GM21529 (cell line): Measurements from ENCODE around the gene PHC3.
A peak's percentile ranks its signal among the peaks of the same experiment; 100 is the strongest.

ENCODE experiments used
- ATAC-seq: cut with Tn5 transposase; IDR thresholded peaks from one replicate; pipeline ENCODE4 v1.9.1; 2021; ENCODE audit not compliant: unreplicated experiment

The PHC3 gene

DNA sequence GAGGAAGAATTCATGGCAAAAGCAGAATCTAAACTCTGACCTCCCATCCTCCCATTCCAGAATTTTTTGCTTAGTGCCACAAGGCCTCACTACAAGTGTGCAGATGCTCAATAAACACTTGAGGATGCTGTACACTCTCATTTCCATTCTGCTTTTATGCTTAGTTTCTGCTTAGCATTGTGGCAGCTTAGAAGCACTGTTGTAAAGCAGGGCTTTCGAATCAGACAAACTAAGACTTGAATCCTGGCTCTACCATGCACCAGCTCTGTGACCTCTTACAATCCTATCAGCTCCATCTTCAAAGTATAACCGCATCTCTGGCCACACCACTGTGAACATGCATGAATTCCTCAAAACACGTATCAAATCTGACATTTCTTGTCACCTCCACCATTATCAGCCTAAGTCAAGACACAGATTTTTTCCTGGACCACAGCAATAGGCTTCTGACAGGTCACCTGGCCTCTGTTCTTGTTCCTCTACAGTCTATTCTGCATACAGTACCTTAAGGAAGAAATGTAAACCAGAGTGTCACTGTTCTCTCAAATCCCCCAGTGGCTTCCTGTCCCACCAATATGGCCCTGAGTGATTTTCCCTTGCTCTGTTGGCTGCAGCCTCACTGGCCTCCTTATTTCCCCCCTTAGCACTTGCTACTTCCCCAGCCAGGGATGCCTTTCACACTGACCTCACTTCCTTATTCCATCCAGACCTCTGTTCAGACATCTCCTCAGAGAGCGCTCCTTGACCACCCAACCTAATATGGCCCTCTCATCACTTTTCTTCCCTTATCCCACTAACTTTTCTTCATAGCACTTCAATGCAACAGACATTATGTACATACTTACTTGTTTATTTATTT lies 8.1 kb upstream of the PHC3 start:
- ATAC-seq, result peak; percentile 14

DNA sequence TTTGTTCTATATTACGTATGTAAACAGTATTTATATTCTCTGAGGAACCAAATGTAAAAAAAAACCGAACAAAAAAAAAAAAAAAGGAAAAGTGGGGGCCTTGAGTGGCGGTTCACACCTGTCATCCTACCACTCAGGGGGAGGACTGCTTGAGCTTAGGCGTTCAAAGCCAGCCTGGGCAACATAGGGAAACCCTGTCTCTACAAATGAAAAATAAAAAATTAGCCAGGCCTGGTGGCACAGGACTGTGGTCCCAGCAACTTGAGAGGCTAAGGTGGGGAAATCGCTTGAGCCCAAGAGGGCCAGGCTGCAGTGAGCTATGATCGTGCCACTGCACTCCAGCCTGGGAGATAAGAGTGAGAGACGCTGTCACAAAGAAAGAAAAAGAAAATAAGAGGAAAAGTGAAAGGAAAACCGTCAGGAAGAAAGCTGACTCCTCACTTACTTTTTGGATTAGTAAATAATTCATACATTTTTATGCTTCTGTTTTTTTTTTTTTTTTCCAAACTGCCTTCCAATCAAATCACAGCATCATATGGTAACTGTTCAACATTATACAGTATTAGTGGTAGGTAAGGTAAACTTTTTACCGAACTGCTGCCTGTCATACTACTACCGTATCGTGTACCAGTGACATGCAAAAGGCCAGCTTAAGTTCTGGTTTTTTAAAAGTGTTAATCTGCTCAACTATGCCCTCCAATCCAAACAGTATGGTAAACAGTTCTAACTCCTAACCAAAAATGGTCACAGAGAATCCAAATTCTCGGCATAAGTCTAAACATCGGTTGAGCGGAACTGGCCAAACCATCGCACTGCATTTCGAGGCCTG lies 1.2 kb downstream of the PHC3 start:
- ATAC-seq, result peak; percentile 29

DNA sequence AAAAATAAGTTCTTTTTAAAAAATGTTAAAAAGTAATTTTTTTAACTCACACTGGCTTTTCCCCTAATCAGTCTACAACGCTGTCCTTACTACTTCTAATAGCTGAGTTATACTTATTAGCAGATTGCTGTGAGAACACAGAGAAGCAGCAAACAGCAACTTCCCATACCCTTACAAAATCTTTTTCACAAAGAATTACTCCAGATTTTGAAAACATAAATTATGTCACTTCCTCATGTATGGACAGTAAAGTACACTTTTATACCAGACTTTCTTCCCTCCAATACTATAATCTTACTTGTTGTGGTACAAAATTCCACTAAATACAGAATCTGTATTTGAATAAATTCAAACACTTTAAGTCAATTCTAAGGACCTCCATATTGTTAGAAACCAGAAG lies 2.1 kb downstream of the PHC3 start:
- no peak for ATAC-seq

DNA sequence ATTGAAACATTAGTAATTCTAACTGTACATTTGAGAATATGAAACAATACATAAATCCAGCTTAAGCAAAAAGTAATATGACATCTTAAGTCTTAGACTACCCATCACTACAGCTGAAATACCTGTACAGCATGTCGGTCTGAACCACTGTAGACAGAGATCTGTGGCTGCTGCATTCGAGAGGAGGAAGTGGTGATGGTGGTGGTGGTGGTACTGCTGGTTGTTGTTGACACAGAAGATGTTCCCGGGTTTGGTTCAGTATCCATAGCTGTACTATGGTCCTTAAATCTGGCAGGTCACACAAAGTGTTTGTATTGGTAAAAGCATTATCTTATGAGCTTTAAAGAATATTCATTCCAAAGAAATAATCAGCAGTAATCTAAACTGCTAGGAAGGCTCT lies 2.9 kb downstream of the PHC3 start:
- ATAC-seq, result no peak

DNA sequence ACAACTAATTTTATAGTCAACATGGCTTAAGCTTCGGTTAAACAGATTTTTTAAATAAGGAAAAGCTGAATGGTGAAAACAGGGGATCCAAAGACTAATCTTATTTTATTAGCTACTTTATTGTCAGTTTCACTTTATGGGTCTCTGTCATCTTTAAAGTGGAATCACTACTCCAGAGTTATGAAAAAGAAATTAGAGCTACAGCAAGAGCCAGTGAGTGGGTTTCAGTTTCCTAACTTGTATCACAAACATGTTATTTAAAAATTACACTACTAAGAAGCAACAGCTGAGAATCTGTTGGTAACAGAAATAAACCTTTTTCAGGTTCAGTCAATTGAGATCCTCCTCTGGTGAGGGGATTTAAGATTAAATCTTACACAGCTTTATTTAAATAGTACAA lies 10.0 kb downstream of the PHC3 start:
- ATAC-seq, result peak; percentile 87

DNA sequence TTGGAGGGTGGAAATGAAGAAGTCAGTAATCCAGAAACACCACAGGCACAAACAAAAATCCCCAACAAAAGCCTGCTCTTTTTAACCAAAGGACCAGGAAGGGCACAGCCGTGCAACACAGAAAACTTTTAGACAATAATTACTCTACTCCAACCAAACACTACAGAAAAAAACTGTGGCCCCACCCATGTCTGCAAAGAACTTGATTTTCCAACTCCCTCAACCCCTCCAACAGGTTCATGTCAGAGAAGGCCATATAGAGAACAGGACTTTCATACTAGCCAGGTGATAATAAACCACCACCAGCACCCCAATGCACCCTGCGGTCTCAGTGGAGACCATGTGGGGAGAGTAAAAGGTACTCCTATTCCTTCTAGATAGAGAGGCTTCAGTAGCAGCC lies 16.8 kb downstream of the PHC3 start:
- ATAC-seq, result no peak

DNA sequence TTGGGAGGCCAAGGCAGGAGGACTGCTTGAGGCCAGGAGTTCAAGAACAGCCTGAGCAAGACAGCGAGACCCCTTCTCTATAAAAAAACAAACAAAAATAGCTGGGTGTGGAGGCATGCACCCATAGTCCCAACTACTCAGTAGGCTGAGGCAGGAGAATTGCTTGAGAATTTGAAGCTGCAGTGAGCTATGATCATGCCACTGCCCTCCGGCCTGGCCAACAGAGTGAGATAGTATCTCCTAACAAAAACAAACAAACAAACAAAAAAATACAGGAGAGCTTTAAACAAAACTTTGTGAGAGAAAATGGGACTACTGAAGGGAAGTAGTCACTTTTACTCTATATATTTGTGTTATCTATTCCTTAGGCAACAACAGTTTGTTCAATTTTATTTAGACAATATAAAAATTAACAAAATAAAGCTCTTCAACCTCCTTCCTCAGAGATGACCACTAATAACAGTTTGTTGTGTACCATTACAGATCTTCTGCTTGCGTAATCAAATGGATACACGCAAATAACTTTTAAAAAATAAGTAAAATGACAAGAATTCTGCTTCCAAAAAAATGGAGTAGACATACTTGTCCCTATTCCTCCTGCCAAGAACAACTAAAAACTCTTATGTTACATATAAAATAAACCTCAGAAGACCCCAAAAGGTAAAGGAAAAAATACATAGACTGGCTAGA lies 17.4 kb downstream of the PHC3 start:
- no peak for ATAC-seq

DNA sequence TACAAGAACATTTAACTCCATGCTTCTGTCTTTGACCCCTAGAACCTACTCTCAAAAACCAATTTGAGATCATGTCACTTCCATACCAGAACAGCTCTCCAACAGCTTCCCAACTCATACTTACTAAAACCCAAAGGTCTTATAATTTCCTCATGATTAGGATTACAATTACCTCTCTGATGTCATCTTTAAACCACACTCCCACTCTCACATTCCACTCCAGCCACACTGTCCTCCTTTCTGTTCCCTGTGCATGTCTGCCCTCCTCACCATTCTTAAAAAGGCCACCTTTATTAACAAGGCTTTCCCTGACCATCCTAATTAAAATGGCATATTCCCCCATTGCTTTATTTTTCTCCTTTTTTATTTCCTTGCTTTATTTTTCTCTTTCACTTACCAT lies 18.9 kb downstream of the PHC3 start:
- no peak for ATAC-seq

DNA sequence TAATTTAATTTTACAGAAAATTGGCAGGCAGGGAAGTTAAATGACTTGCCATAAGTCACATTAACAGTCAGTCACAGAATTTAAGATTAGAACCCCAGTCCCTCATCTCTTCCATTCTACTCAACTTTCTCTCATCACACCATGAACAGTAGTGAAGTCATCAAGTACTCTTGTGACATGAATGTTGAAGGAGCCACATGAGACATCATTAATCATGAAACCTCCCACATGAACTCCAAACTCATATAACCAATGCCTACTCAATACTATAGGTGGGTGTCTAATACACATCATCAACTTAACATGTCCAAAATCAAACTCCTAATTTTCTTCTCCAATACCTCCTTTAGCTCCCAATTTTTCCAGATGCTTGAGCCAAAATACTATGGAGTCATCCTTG lies 19.5 kb downstream of the PHC3 start:
- no peak for ATAC-seq

DNA sequence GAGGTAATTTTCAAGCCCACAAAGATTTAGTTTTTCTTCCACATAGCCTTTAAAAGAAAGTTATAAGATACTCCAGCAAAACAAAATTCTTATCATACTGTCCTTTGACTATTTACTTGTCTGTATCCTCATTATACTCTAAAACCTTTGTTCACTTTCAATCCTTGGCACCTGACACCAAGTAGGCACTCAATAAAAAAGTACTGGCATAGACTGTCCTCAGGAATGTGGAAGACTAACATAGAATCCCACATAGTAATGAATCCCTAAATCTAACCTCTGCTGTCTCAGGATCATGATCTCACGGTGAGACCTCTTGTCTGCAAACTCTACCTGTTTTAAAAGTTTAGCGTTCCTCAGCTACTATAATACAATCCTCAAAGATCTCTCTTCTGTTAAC lies 21.6 kb downstream of the PHC3 start:
- ATAC-seq, result no peak

DNA sequence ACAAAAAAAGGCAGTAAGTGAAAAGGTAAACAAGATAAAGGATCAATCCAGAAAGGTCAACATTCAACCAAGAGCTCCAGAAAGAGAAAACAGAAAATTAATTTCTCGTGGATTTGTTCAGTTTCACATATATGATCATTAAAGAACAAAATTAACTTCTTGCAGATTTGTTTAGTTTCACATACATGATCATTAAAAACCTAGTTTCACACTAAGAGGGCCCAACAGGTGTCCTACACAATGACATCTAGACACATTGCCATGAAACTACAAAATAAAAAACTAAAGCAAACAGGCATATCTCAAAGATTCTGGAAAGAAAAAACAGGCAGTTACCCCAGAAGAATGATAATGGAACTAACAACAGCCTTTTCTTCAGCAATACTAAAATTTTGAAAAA lies 22.1 kb downstream of the PHC3 start:
- ATAC-seq, result no peak

DNA sequence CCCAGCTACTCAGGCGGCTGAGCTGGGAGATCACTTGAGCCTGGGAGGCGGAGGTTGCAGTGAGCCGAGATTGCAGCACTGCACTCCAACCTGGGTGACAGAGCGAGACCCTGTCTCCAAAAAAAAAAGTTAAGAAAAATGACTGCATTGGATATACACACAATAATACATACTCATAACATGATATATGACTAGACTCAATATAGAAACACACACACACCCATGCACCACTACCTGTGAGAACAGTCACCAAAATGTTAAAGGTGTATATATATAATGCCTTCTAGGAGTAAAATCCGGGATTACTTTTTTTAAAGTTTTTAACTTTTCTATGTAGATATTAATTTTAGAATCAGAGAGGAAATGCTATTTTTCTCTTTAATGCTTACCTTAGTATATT lies 25.9 kb downstream of the PHC3 start:
- ATAC-seq, result no peak

DNA sequence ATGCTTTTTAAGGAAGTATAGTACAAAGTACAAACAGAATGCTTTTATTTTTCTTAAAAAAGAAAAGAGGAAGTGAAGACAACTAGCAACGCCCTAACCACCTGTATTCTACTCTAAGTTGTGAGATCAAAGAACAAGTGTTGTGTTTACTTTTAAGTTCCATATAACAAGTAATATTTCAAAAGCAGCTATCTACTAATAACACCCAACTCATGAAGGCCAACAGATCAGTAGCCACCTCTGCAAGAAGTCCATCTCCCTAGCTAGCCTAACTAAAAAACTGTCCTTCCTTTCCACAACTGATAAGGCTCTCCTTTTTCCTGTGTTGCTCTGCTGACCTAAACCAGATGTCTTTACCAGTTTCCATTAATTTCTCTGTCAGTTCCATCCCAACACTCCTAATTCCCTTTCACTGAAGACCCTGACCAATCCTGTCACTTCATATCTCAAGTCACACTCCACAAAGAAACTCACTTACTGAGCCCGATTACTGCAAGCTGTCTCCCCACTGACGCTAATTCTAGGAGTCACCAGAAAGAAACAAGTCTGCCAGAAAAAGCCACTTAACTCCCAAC lies 26.9 kb downstream of the PHC3 start:
- peak; percentile 93 for ATAC-seq

DNA sequence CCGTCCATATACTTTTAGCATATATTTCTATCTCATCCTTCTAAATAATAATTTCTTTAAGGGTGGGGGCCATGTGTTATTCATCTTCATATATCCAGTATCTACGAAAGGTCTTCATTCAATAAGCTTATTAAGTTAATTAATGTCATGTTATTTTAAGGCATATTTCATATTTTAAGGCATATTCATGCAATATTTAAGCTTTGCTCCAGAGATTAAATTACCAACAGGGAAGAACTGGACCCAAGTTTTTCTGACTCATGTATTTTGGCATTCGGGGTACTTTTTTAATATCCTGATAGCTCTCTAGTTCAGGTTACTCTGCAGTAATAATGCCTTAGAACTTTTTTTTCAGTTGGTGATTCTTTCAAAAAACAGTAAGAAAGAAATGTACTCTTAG lies 27.4 kb downstream of the PHC3 start:
- ATAC-seq, result peak; percentile 22

DNA sequence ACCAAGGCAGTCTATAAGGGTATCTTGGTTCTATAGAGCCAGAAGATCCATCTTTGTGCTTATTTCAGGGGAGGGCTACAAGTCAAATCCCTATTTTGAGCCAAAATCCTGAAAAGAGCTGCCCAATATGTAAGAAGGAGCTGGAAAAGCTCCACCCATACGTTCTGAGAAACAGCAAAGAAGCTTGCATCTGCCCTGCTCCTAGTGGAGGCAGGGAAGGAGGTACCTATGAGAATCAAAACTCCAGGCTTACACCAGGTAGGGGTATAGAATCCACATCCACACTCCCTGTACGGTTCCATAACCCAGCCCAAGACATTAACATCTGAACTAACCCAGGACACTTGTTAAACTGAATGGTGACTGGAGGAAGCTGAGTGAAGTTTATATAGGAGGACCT lies 30.0 kb downstream of the PHC3 start:
- ATAC-seq, result no peak

DNA sequence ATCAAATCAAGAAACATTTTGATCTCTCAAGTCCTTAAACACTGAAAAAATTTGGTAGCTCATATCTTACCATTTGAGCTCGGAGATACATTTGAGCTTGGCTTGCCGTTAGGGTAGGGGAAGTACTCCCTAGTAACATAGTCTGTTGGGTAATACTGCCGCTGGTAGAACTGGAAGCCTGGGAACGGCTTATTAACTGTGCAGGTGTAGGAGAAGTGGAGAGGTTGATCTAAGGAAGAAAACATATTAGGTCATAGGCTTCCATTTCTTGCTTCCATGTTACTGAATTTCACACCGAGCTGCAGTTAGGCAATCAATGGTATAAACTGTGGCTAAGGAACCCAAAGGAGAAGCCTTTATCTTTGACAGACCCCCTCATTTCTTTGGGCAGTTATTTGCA lies 32.5 kb downstream of the PHC3 start:
- ATAC-seq, result no peak

DNA sequence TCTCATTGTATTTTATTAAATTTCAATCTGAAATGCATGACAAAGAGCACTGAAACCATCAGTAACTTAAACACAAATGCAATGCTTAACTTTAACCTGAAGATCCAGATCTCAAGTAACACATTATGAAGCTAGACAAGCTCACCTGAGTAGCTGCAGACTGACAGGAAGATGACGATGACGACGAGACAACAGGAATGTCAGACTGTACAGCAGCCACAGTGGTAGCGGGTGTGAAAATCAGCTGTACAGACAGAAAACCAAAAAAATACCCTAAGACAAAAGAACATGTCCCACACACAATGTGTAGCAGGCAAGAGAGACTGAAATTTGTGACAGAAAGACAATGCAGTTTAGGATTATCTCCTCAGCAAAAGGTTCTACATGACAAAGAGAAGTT lies 36.3 kb downstream of the PHC3 start:
- no peak for ATAC-seq

DNA sequence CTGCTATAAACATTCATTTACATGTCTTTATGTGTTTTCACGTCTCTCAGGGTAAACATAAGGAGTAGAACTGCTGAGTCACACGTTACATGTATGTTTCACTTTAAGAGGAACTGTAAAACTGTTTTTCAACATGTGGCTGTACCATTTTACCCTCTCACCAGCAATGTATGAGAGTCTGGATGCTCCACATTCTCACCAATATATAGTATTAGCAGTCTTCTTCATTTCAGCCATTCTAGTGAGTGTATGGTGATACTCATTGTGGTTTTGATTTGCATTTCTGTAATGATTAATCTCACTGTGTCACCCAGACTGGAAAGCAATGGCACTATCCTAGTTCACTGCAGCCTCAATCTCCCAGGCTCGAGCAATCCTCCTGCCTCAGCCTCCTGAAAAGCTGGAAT lies 37.1 kb downstream of the PHC3 start:
- peak; percentile 95 for ATAC-seq

DNA sequence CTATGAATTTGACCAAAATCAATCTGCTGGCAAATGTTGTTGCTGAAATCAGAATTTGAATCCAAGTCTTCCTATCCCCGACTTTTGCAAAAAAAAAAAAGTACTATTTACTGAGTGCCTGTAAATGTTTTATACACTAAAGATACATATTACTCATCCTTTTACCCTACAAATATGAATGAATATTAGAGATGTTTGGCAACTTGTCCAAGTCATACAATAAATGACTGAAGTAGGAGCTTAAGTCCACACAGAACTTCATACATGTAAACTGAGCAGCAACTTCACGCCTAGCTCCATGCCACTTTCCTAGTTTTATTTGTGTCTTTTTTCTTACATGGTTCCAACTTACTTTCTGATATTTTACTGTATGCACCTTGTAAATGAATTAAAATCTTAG lies 39.2 kb downstream of the PHC3 start:
- no peak for ATAC-seq

DNA sequence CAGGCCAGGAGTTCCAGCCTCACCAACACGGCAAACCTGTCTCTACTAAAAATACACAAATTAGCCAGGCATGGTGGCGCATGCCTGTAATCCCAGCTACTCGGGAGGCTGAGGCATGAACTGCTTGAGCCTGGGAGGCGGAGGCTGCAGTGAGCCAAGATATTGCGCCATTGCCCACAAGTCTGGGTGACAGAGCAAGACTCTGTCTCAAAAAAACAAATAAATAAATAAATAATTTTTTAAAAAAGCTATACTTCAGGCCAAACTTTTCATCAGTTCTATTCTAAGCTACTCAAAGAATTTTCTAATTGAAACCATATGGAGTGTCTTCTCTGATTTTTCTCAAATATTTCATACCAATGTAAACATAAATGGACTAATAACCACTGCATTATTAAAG lies 43.5 kb downstream of the PHC3 start:
- no peak for ATAC-seq

DNA sequence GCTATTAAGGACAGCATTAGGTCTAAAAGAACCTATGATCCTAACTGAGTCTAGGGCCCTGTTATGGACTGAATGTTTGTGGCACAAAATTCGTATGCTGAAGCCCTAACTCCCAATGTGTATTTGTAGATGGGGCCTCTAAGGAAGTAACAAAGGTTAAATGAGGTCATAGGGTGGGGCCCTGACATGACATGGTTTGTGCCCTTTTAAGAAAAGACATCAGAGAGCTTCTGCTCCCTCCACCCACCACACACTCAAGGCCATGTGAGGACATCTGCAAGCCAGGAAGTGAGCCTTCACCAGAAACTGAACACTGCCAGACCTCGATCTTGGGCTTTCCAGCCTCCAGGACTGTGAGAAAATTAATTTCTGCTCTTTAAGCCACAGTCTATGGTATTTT lies 49.2 kb downstream of the PHC3 start:
- ATAC-seq, result no peak
